HepG2 (cell line): ENCODE data around the gene ARL8A.

Experiments
- BHLHE40 ChIP-seq: IDR thresholded peaks from 2 replicates; pipeline ENCODE4 v1.6.1; 2011; ENCODE audit warnings: low read length, improper control_type of control experiment
- EZH2 ChIP-seq: conservative IDR thresholded peaks from 2 replicates; pipeline ENCODE4 v1.6.1; 2012; ENCODE audit warnings: mild to moderate bottlenecking, low read depth, low read length, moderate library complexity
- FOXK2 ChIP-seq: fragments of 450-650 bp; IDR thresholded peaks from 2 replicates; pipeline ENCODE4 v1.6.1; 2016
- TMF1 ChIP-seq: sonication (generic); formaldehyde crosslinking; IDR thresholded peaks from 2 replicates; pipeline ENCODE4 v1.8.1; 2022; ENCODE audit warnings: low read depth, missing genetic modification reagents
- ZNF780A ChIP-seq: sonication (generic); formaldehyde crosslinking; IDR thresholded peaks from 2 replicates; pipeline ENCODE4 v1.8.0; 2022; ENCODE audit warnings: mild to moderate bottlenecking, missing genetic modification reagents, moderate library complexity
- TF ChIP-seq, protein P1 (sequence below): sonication (generic); formaldehyde crosslinking; IDR thresholded peaks from 2 replicates; pipeline ENCODE4 v1.5.0; 2020; ENCODE audit warnings: mild to moderate bottlenecking, missing genetic modification reagents, moderate library complexity
- TF ChIP-seq, protein P2 (sequence below): sonication (generic); formaldehyde crosslinking; IDR thresholded peaks from one replicate; pipeline ENCODE4 v1.5.1; 2020; ENCODE audit warnings: mild to moderate bottlenecking, missing genetic modification reagents; ENCODE audit errors: not compliant biosample characterization

DNA sequence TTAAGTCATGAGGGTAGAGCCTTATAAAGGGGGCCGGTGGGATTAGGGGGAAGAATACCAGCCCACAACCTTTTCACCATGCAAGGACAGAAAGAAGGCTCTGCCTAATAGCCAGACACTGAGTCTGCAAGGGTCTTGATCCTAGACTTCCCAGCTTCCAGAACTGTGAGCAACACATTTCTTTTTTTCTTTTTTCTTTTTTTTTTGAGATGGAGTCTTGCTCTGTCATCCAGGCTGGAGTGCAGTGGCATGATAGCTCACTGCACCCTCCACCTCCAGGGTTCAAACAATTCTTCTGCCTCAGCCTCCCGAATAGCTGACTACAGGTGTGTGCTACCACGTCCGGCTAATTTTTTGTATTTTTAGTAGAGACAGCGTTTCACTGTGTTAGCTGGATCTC lies 1.7 kb upstream of the ARL8A start:
- TF ChIP-seq ZNF780A (CRISPR knock-in tag) (no peak), FOXK2 (no peak), EZH2 (no peak), BHLHE40 (no peak), TMF1 (CRISPR knock-in tag) (no peak)
- TF ChIP-seq, protein P1, sequence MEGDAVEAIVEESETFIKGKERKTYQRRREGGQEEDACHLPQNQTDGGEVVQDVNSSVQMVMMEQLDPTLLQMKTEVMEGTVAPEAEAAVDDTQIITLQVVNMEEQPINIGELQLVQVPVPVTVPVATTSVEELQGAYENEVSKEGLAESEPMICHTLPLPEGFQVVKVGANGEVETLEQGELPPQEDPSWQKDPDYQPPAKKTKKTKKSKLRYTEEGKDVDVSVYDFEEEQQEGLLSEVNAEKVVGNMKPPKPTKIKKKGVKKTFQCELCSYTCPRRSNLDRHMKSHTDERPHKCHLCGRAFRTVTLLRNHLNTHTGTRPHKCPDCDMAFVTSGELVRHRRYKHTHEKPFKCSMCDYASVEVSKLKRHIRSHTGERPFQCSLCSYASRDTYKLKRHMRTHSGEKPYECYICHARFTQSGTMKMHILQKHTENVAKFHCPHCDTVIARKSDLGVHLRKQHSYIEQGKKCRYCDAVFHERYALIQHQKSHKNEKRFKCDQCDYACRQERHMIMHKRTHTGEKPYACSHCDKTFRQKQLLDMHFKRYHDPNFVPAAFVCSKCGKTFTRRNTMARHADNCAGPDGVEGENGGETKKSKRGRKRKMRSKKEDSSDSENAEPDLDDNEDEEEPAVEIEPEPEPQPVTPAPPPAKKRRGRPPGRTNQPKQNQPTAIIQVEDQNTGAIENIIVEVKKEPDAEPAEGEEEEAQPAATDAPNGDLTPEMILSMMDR, result no peak
- TF ChIP-seq, protein P2, sequence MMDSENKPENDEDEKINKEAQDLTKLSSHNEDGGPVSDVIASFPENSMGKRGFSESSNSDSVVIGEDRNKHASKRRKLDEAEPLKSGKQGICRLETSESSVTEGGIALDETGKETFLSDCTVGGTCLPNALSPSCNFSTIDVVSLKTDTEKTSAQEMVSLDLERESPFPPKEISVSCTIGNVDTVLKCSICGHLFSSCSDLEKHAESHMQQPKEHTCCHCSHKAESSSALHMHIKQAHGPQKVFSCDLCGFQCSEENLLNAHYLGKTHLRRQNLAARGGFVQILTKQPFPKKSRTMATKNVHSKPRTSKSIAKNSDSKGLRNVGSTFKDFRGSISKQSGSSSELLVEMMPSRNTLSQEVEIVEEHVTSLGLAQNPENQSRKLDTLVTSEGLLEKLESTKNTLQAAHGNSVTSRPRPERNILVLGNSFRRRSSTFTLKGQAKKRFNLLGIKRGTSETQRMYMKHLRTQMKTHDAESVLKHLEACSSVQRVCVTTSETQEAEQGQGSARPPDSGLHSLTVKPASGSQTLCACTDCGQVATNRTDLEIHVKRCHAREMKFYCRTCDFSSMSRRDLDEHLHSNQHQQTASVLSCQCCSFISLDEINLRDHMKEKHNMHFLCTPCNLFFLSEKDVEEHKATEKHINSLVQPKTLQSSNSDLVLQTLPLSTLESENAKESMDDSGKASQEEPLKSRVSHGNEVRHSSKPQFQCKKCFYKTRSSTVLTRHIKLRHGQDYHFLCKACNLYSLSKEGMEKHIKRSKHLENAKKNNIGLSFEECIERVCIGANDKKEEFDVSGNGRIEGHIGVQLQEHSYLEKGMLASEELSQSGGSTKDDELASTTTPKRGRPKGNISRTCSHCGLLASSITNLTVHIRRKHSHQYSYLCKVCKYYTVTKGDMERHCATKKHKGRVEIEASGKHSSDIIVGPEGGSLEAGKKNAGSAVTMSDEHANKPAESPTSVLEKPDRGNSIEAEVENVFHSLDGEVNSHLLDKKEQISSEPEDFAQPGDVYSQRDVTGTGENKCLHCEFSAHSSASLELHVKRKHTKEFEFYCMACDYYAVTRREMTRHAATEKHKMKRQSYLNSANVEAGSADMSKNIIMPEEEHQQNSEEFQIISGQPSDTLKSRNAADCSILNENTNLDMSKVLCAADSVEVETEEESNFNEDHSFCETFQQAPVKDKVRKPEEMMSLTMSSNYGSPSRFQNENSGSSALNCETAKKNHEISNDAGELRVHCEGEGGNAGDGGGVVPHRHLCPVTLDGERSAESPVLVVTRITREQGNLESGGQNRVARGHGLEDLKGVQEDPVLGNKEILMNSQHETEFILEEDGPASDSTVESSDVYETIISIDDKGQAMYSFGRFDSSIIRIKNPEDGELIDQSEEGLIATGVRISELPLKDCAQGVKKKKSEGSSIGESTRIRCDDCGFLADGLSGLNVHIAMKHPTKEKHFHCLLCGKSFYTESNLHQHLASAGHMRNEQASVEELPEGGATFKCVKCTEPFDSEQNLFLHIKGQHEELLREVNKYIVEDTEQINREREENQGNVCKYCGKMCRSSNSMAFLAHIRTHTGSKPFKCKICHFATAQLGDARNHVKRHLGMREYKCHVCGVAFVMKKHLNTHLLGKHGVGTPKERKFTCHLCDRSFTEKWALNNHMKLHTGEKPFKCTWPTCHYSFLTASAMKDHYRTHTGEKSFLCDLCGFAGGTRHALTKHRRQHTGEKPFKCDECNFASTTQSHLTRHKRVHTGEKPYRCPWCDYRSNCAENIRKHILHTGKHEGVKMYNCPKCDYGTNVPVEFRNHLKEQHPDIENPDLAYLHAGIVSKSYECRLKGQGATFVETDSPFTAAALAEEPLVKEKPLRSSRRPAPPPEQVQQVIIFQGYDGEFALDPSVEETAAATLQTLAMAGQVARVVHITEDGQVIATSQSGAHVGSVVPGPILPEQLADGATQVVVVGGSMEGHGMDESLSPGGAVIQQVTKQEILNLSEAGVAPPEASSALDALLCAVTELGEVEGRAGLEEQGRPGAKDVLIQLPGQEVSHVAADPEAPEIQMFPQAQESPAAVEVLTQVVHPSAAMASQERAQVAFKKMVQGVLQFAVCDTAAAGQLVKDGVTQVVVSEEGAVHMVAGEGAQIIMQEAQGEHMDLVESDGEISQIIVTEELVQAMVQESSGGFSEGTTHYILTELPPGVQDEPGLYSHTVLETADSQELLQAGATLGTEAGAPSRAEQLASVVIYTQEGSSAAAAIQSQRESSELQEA (CRISPR knock-in tag), result no peak
